Measurements from ENCODE around the gene CDH8. TPM values are rescaled to one million over a fixed set of nuclear protein-coding genes. Genes with fewer than 3 reads are reported as not detected.
A peak's percentile ranks its signal among the peaks of the same experiment; 100 is the strongest.

CDH8 gene
- 1 to 10 TPM in 1 of 2 donors, under 1 TPM in 1; 0.87 to 2.8 TPM for total RNA-seq
- 0.83 TPM for polyA plus RNA-seq (ENCODE audit: insufficient read depth, low read depth, low replicate concordance)
- long read RNA-seq, donor 1, result 0 reads
- long read RNA-seq, donor 2, result 0 reads

- Histone ChIP-seq H3K27ac (no peak within 1 kb of the TSS), H3K4me1 (peaks cover 7% of the 10 kb centered on the region), H3K4me3 (peak within 1 kb of the TSS; percentile 29 to 43), H3K36me3 (ENCODE audit: low read depth, missing control alignments) (no peaks in the 10 kb centered on the region), H3K27me3 (no peaks in the 10 kb centered on the region), H3K9me3 (no peaks in the 10 kb centered on the region)
- TF ChIP-seq POLR2A (IDR thresholded peaks at IDR 0.05) (no peak), CTCF (IDR thresholded peaks at IDR 0.05) (no peak)
- 1 to 3% methylated on average over 38 to 60 of the region's 60 CpGs for whole genome bisulfite sequencing, 2 donors
- DNase-seq, result peak; percentile 18
- intact Hi-C loops (cut with DNase I; ENCODE audit: low total_unique reads), result no loop called here
Measured at GRCh38 chr16:62036101-62036801, at the start of gene CDH8. Gene CDH8 (minus strand): TSS chr16:62036438. CDS start chr16:62021403, 15,035 bp downstream.

GRCh38 chr16:62079236-62079635 is 43.0 kb upstream of the CDH8 start:
- no peaks in the 10 kb centered on the region for H3K27me3 ChIP-seq
- H3K4me3 ChIP-seq, result no peak overlapping the region
- no peaks in the 10 kb centered on the region for H3K9me3 ChIP-seq
- intact Hi-C loops (cut with DNase I; ENCODE audit: low total_unique reads), result no loop called here
- TF ChIP-seq CTCF (IDR thresholded peaks at IDR 0.05) (no peak), POLR2A (IDR thresholded peaks at IDR 0.05) (no peak)
- H3K27ac ChIP-seq, result no peak overlapping the region
- 85 to 90% methylated on average over 4 of the region's 4 CpGs for WGBS, 2 donors
- no peaks in the 10 kb centered on the region for H3K4me1 ChIP-seq
- H3K36me3 ChIP-seq (ENCODE audit: low read depth, missing control alignments), result no peaks in the 10 kb centered on the region
- no peak for DNase-seq

GRCh38 chr16:62077998-62078397 is 41.8 kb upstream of the CDH8 start:
- Histone ChIP-seq H3K36me3 (ENCODE audit: low read depth, missing control alignments) (no peaks in the 10 kb centered on the region), H3K27me3 (no peaks in the 10 kb centered on the region), H3K9me3 (no peaks in the 10 kb centered on the region), H3K4me1 (no peaks in the 10 kb centered on the region), H3K4me3 (no peak overlapping the region), H3K27ac (no peak overlapping the region)
- peak; percentile 57 for DNase-seq
- WGBS, 2 donors, result 52 to 56% methylated on average over 3 to 4 of the region's 4 CpGs
- intact Hi-C loops (cut with DNase I; ENCODE audit: low total_unique reads), result no loop called here
- TF ChIP-seq CTCF (IDR thresholded peaks at IDR 0.05) (peak in 1 of 3 experiments; percentile 24), POLR2A (IDR thresholded peaks at IDR 0.05) (no peak)

- Histone ChIP-seq H3K27ac (no peak overlapping the region), H3K27me3 (no peaks in the 10 kb centered on the region), H3K4me3 (no peak overlapping the region), H3K9me3 (no peaks in the 10 kb centered on the region), H3K4me1 (no peaks in the 10 kb centered on the region), H3K36me3 (ENCODE audit: low read depth, missing control alignments) (no peaks in the 10 kb centered on the region)
- intact Hi-C loops (cut with DNase I; ENCODE audit: low total_unique reads), result no loop called here
- DNase-seq, result no peak
- TF ChIP-seq CTCF (IDR thresholded peaks at IDR 0.05), result no peak
- WGBS, 2 donors, result 85 to 90% methylated on average over 3 of the region's 3 CpGs
Measured at GRCh38 chr16:62076886-62077285, 40.6 kb upstream of the CDH8 start.

- TF ChIP-seq POLR2A (IDR thresholded peaks at IDR 0.05) (no peak), CTCF (IDR thresholded peaks at IDR 0.05) (peak in 2 of 3 experiments; percentile 26 to 36)
- WGBS, 2 donors, result 81 to 100% methylated on average over 1 of the region's 1 CpG
- DNase-seq, result peak; percentile 15
- Histone ChIP-seq H3K27me3 (no peaks in the 10 kb centered on the region), H3K4me3 (no peak overlapping the region), H3K36me3 (ENCODE audit: low read depth, missing control alignments) (no peaks in the 10 kb centered on the region), H3K27ac (no peak overlapping the region), H3K4me1 (no peaks in the 10 kb centered on the region), H3K9me3 (no peaks in the 10 kb centered on the region)
- intact Hi-C loops (cut with DNase I; ENCODE audit: low total_unique reads), result no loop called here
Measured at GRCh38 chr16:62068747-62069146, 32.5 kb upstream of the CDH8 start.

All from testis (tissue), 5 donors.